ENCODE data around the gene SGPL1.

Gene SGPL1

DNA sequence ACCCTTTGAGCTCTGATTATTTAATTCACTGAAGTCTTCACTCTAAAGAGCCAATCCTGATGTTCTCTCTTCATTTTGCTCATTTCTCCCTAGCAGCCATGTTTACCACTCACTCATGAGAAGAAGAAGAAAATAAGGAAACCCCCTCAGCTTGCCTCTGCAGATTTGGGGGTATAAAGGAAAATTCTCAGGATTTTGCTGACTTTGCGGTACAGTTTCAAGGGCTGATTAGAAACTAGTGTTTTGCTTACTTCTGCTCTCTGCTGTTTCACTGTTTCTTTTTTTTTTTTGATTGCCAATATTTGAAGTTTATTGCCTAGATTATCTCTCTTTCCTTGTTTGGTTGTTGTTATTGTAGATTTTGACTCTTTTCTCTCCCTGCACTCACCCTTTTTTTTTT lies 49.2 kb downstream of the SGPL1 start:
- DNase-seq (ENCODE audit: low spot score) = no peak
- CTCF ChIA-PET = interaction anchor here (0.7 kb wide), 1 partner anchor 22 kb away, joined by 3 read pairs; no protein-coding TSS in a partner anchor
- POLR2A ChIA-PET (ENCODE audit: low non-redundant PET) = interaction anchor here (0.6 kb wide), 1 partner anchor 129 kb away, joined by 4 read pairs; no protein-coding TSS in a partner anchor
- no peak overlapping the region for H3K27ac ChIP-seq
- TF ChIP-seq CTCF (conservative IDR thresholded peaks at IDR 0.05; ENCODE audit: low read depth) = no peak

DNA sequence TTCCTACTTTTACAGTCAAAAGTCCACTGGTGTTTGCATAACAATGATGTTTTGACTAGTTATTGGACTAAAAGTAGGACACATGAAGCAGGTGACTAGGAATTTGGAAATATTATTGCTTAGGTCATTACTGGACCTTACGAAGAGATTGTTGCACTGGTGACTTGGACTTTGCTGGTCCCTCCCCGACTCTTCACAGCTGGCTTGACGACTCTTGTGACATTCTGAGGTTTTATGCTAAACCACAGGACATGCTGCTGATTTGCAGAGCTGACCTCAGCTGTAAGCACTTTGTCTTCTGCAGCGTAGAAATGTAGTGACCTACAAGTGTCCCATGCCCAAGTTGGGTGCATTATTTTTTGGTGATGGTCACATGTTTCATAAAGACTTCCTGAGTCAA lies 50.7 kb downstream of the SGPL1 start:
- H3K27ac ChIP-seq = no peak overlapping the region
- ChIA-PET POLR2A (ENCODE audit: low non-redundant PET) (no interaction called here), CTCF (interaction anchor here (0.5 kb wide), 1 partner anchor 488 kb away, joined by 3 read pairs; no protein-coding TSS in a partner anchor)
- no peak for TF ChIP-seq CTCF (conservative IDR thresholded peaks at IDR 0.05; ENCODE audit: low read depth)
- no peak for DNase-seq (ENCODE audit: low spot score)

GRCh38 chr10:70872291-70872690 lies 56.5 kb downstream of the SGPL1 start:
- no peak overlapping the region for H3K27ac ChIP-seq
- ChIA-PET CTCF (interaction anchor here (0.6 kb wide), 1 partner anchor 107 kb away, joined by 3 read pairs; no protein-coding TSS in a partner anchor), POLR2A (ENCODE audit: low non-redundant PET) (no interaction called here)
- no peak for DNase-seq (ENCODE audit: low spot score)
- no peak for TF ChIP-seq CTCF (conservative IDR thresholded peaks at IDR 0.05; ENCODE audit: low read depth)

- POLR2A ChIA-PET (ENCODE audit: low non-redundant PET) = no interaction called here
- no peak for DNase-seq (ENCODE audit: low spot score)
- H3K27ac ChIP-seq = no peak overlapping the region
- CTCF ChIA-PET = interaction anchor here (0.7 kb wide), 1 partner anchor 344 kb away, joined by 3 read pairs; no protein-coding TSS in a partner anchor
- TF ChIP-seq CTCF (conservative IDR thresholded peaks at IDR 0.05; ENCODE audit: low read depth) = no peak
Observed at GRCh38 chr10:70874061-70874460, 58.3 kb downstream of the SGPL1 start.

DNA sequence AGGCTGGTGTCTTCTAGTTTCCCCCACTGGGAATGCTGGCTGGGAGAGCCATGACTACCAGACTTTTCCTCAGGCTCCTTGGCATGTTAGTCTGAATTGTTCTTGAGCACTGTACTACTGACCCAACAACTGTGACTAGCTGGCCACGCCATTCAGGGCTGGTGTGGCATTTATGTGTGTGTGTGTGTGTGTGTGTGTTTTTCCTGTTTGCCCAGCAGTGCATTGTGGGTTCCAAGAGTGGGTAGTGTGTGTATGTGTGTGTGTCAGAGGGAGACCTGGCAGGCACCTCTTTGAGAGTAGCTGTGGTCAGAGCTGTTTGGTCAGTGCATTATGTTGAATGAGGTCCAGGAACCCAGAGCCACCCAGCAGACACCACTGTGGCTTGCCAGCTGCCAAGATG lies 63.5 kb downstream of the SGPL1 start:
- TF ChIP-seq CTCF (conservative IDR thresholded peaks at IDR 0.05; ENCODE audit: low read depth) = no peak
- ChIA-PET CTCF (interaction anchor here (0.7 kb wide), 2 partner anchors 10 to 58 kb away, joined by 3 to 4 read pairs; no protein-coding TSS in a partner anchor), POLR2A (ENCODE audit: low non-redundant PET) (no interaction called here)
- 0 out of 2 replicates have a peak overlapping the region, but pooled peaks have one; percentile 15 for H3K27ac ChIP-seq
- DNase-seq (ENCODE audit: low spot score) = no peak

DNA sequence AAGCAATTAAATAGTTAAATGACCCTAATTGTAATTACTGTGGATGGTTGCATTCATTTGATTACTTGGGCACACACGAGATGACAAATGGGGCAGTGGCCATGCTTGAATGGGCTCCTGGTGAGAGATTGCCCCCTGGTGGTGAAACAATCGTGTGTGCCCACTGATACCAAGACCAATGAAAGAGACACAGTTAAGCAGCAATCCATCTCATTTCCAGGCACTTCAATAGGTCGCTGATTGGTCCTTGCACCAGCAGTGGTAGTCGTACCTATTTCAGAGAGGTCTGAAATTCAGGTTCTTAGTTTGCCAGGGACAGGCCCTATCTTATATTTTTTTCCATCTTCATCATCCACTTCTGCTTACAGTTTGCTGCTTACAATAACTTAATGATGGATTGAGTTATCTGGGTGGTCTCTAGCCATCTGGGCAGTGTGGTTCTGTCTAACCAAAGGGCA lies 64.4 kb downstream of the SGPL1 start:
- ChIA-PET POLR2A (ENCODE audit: low non-redundant PET) (no interaction called here), CTCF (interaction anchor here (0.6 to 0.9 kb wide), 4 partner anchors 13 to 329 kb away, joined by 3 to 6 read pairs (median 3); no protein-coding TSS in a partner anchor)
- TF ChIP-seq CTCF (conservative IDR thresholded peaks at IDR 0.05; ENCODE audit: low read depth) = peak; percentile 88
- no peak overlapping the region for H3K27ac ChIP-seq
- DNase-seq (ENCODE audit: low spot score) = peak; percentile 78

Measured in RWPE1 (cell line).